Neural crest cell (in vitro differentiated cells): Measurements from ENCODE around the gene TF. TPM values are rescaled to one million over a fixed set of nuclear protein-coding genes. Genes with fewer than 3 reads are reported as not detected.

Source experiments
- DNase-seq: peaks from one replicate; pipeline ENCODE4 v3.0.0; 2021; ENCODE audit warnings: low read depth, mixed read lengths, low spot score
- H3K27ac Mint-ChIP-seq: one replicate; pipeline ENCODE4 v1.8.0; 2021; ENCODE audit warnings: mild to moderate bottlenecking, mixed read lengths; ENCODE audit not compliant: unreplicated experiment
- H3K27me3 Mint-ChIP-seq: 2 replicates; pipeline ENCODE4 v1.8.0; 2021; ENCODE audit warnings: low read depth, mild to moderate bottlenecking, mixed read lengths
- H3K36me3 Mint-ChIP-seq: 2 replicates; pipeline ENCODE4 v1.8.0; 2021; ENCODE audit warnings: low read depth, mild to moderate bottlenecking, mixed read lengths
- H3K4me1 Mint-ChIP-seq: 2 replicates; pipeline ENCODE4 v1.8.0; 2021; ENCODE audit warnings: mixed read lengths
- H3K4me3 Mint-ChIP-seq: one replicate; pipeline ENCODE4 v1.8.0; 2021; ENCODE audit warnings: mild to moderate bottlenecking, mixed read lengths
- H3K9me3 Mint-ChIP-seq: 2 replicates; pipeline ENCODE4 v1.8.0; 2021; ENCODE audit warnings: mixed read lengths
- total RNA-seq: library from RNA; stranded (reverse); gene quantifications from 2 replicates; pipeline ENCODE4 v1.2.1, GENCODE V29; 2021
- TF ChIP-seq, protein P1 (sequence below): fragments of 200-600 bp; sonication (generic); conservative IDR thresholded peaks from 2 replicates; pipeline ENCODE4 v1.5.0; 2021; ENCODE audit warnings: antibody characterized with exemption, mild to moderate bottlenecking

TF gene
- total RNA-seq, 1 donor from 2014 or later = 1.6 TPM

DNA sequence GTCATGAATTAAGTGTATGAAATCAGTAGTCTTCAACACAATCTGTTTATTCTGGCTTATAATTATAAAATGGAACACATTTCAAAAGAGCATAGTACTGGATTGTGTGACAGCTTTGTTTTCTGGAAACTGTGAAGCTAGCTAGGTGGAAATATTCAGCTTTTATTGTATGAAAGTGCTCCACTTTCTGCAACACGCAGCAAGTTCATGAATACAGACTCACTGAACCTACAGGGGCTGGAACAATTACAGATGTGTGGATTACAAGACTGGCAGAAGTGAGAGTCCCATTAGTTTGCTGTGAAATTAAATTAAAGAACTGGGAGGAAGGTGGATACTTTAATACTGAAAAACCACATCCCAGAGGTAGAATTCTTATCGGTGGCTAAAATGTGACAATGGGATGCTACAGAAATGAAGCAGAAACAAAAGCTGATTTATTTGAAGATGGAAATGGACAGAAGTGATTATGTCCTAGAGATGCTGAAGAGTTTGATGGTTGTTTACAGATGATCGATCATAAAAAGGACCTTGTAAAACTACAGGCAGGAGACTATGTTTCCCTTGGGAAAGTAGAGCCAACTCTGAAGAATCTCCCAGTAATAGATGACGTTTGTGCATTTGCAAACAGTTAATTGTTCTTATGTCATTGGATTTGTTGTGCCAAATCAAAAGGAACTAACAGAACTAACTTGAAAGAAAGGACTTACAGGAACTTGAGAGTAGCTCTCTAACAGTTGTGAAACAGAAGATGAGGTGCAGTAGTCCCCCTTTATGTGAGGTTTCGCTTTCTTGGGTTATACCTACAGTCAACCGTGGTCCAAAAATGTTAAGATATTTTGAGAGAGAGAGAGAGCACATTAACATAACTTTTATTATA, 15.7 kb downstream of the TF start:
- no peaks in the 10 kb centered on the region for H3K36me3 Mint-ChIP-seq
- no peak overlapping the region for H3K4me3 Mint-ChIP-seq
- no peaks in the 10 kb centered on the region for H3K9me3 Mint-ChIP-seq
- TF ChIP-seq, protein P1, sequence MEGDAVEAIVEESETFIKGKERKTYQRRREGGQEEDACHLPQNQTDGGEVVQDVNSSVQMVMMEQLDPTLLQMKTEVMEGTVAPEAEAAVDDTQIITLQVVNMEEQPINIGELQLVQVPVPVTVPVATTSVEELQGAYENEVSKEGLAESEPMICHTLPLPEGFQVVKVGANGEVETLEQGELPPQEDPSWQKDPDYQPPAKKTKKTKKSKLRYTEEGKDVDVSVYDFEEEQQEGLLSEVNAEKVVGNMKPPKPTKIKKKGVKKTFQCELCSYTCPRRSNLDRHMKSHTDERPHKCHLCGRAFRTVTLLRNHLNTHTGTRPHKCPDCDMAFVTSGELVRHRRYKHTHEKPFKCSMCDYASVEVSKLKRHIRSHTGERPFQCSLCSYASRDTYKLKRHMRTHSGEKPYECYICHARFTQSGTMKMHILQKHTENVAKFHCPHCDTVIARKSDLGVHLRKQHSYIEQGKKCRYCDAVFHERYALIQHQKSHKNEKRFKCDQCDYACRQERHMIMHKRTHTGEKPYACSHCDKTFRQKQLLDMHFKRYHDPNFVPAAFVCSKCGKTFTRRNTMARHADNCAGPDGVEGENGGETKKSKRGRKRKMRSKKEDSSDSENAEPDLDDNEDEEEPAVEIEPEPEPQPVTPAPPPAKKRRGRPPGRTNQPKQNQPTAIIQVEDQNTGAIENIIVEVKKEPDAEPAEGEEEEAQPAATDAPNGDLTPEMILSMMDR = no peak
- H3K27ac Mint-ChIP-seq = no peak overlapping the region
- no peaks in the 10 kb centered on the region for H3K4me1 Mint-ChIP-seq
- peaks cover 20% of the 10 kb centered on the region for H3K27me3 Mint-ChIP-seq
- DNase-seq = no peak

DNA sequence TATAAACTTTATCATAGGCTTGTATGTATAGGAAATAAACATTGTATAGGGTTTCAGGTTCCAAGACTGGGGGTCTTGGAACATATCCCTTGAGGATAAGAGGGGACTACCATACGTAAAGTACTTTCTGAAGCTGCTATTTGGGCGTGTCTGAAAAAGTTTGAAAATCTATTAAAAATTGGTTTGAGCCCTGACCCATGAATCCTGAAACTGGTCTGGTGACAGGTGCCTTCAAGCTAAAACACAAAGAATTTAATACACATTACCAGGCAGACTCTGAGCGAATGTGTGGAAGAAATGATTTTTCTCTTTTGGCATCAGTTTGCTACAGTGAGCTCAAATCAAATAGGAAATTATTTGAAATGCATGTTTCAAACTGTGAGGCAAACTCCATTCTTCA, 16.3 kb downstream of the TF start:
- TF ChIP-seq, protein P1 = no peak
- no peaks in the 10 kb centered on the region for H3K36me3 Mint-ChIP-seq
- H3K9me3 Mint-ChIP-seq = no peaks in the 10 kb centered on the region
- H3K27ac Mint-ChIP-seq = no peak overlapping the region
- DNase-seq = no peak
- peaks cover 20% of the 10 kb centered on the region for H3K27me3 Mint-ChIP-seq
- no peaks in the 10 kb centered on the region for H3K4me1 Mint-ChIP-seq
- H3K4me3 Mint-ChIP-seq = no peak overlapping the region

DNA sequence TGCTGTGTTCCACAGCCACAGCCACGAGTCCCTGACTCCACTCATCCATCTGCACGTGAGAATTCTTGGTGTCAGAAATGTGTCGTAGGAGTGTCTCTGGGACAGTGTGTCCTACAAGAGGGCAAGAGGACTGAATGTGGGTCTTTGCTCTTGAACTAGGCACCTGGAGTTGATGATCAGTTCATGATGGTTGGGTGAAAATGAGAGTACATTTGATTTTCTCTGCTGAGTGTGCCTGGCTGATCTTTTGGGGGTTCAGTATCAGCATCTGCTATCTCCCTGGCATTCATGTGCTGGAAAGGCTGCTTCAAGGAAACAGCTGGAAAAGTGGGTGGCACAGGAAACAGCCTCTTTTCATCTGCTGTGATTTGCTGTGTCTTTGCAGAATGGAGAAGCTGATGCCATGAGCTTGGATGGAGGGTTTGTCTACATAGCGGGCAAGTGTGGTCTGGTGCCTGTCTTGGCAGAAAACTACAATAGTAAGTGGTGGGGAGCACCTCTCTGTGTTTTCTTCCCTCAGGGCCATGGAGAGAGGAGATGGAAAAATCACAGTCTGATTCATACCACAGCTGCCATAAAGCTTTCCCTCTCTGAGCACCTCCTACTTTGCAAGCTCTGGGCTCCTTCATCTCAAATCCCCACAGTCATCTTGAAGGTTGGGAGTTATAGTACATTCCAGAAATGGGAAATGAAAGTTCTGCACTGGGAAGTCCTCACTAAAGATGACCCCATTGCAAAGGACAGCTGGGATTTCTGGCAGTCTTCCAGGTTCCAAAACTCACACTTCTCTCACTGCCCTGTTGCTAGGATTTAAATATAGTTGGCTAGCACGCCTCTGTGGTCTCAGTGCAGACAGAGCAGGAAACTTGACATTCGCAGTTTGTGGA, 17.8 kb downstream of the TF start:
- Mint-ChIP-seq H3K4me1 (no peaks in the 10 kb centered on the region), H3K36me3 (no peaks in the 10 kb centered on the region), H3K4me3 (no peak overlapping the region), H3K27ac (no peak overlapping the region), H3K9me3 (no peaks in the 10 kb centered on the region), H3K27me3 (peaks cover 20% of the 10 kb centered on the region)
- TF ChIP-seq, protein P1 = no peak
- DNase-seq = no peak

DNA sequence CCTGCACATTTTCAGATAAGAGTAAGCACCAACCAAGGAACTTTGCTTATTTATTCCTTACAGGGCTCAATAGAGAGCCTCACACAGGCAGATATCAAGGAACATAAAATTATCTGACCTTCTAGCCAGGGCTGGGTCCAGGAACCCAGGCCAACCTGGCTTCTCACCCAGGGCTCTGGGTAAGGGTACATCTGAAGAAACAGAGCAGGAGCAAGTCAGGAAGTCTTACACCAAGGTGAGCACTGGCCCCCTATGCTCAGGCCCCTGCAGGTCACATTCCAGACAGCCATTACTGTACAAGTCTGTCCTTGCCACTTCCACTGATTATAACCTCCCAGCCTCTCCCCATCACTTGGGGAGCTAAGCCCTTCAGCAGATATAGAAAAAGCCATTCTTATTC, 19.1 kb downstream of the TF start:
- no peaks in the 10 kb centered on the region for H3K9me3 Mint-ChIP-seq
- H3K4me1 Mint-ChIP-seq = no peaks in the 10 kb centered on the region
- DNase-seq = no peak
- no peaks in the 10 kb centered on the region for H3K36me3 Mint-ChIP-seq
- H3K27ac Mint-ChIP-seq = no peak overlapping the region
- TF ChIP-seq, protein P1 = no peak
- no peak overlapping the region for H3K4me3 Mint-ChIP-seq
- H3K27me3 Mint-ChIP-seq = peaks cover 20% of the 10 kb centered on the region

DNA sequence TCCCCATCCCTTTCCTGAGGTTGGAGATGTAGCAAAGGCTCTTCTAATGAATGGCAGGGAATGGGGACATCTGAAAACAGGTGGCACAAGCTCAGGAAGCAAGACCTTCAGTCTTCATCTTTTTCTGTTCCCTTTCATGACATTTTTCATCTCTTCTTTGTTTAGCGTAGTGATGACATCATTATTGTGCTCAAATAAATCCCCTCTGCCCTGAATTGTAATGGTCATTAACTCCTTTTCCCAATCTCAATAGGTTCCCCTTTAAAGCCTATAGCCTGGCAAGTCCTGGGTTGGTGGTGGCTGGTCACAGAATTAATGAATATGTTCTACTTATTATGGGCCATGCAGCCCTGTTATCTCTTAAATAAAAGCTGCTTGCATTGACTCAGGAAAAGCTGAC, 21.4 kb downstream of the TF start:
- Mint-ChIP-seq H3K9me3 (no peaks in the 10 kb centered on the region), H3K4me1 (no peaks in the 10 kb centered on the region), H3K27ac (no peak overlapping the region), H3K4me3 (no peak overlapping the region), H3K36me3 (no peaks in the 10 kb centered on the region), H3K27me3 (peaks cover 13% of the 10 kb centered on the region)
- TF ChIP-seq, protein P1 = no peak
- no peak for DNase-seq
